Measurements from ENCODE around the gene SEMA7A. TPM values are rescaled to one million over a fixed set of nuclear protein-coding genes. Genes with fewer than 3 reads are reported as not detected.
"Not testable (repeated sequence)": the region's sequence is repeated elsewhere in the genome, so short reads cannot be mapped to it uniquely, and the experiment has no call there.

The SEMA7A gene
- total RNA-seq, 3 donors from 2014 or later: 1.6 to 3.7 (median 3.0) TPM

GRCh38 chr15:74365598-74366445 is 67.9 kb downstream of the SEMA7A start:
- ATAC-seq (peak; percentile 79), DNase-seq (peak in 1 of 3 donors; percentile 29)
- Histone ChIP-seq H3K36me3 (ENCODE audit: low read depth) (no peaks in the 10 kb centered on the region), H3K4me1 (ENCODE audit: low read depth) (peaks cover 8% of the 10 kb centered on the region), H3K9me3 (no peaks in the 10 kb centered on the region), H3K4me3 (no peak overlapping the region)
- intact Hi-C loops (cut with DNase I, micrococcal nuclease): no loop called here
- TF ChIP-seq, protein P1, sequence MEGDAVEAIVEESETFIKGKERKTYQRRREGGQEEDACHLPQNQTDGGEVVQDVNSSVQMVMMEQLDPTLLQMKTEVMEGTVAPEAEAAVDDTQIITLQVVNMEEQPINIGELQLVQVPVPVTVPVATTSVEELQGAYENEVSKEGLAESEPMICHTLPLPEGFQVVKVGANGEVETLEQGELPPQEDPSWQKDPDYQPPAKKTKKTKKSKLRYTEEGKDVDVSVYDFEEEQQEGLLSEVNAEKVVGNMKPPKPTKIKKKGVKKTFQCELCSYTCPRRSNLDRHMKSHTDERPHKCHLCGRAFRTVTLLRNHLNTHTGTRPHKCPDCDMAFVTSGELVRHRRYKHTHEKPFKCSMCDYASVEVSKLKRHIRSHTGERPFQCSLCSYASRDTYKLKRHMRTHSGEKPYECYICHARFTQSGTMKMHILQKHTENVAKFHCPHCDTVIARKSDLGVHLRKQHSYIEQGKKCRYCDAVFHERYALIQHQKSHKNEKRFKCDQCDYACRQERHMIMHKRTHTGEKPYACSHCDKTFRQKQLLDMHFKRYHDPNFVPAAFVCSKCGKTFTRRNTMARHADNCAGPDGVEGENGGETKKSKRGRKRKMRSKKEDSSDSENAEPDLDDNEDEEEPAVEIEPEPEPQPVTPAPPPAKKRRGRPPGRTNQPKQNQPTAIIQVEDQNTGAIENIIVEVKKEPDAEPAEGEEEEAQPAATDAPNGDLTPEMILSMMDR (IDR thresholded peaks at IDR 0.05): no peak

DNA sequence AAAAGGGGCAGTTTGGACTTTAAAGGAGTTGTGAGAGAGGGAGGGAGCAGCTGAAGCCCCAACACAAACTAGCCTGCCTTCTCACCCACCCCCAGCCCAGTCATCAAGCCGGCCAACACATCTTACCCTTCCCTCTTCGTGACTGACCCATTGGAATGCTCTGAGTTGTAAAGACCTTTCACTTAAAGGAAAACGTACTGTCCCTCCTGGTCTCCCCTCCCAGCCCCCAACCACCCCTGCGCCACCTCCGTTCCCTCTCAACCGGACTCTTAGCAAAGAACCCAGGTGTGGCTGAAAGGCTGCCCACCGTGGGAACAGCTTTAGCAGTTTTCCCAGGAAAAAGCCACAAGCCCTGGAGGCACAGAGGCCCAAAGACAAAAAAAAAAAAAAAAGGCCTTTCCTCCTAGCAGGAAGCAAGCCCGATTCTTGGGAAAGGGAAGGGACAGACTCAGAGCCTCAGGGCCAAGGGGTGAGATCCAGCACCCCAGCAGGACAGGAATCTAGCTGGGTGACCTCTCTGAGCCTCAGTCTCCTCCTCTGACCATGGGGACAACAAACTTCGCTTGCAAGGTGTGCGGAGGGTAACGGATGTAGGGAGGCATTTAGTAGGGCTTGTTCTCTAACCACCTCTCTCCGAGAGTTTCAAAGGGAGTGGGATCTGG is 68.7 kb downstream of the SEMA7A start:
- no peak for DNase-seq
- intact Hi-C loops (cut with DNase I, micrococcal nuclease): no loop called here
- H3K4me3 ChIP-seq: no peak overlapping the region
- H3K4me1 ChIP-seq (ENCODE audit: low read depth): peaks cover 8% of the 10 kb centered on the region
- no peaks in the 10 kb centered on the region for H3K36me3 ChIP-seq (ENCODE audit: low read depth)
- TF ChIP-seq, protein P1 (IDR thresholded peaks at IDR 0.05): no peak
- H3K9me3 ChIP-seq: no peaks in the 10 kb centered on the region
- ATAC-seq: no peak

- intact Hi-C loops (cut with DNase I, micrococcal nuclease): no loop called here
- H3K36me3 ChIP-seq (ENCODE audit: low read depth): no peaks in the 10 kb centered on the region
These were observed 71.3 kb downstream of the SEMA7A start for GRCh38 chr15:74362482-74362881.

GRCh38 chr15:74360855-74361254 is 72.9 kb downstream of the SEMA7A start:
- H3K4me1 ChIP-seq (ENCODE audit: low read depth); intact Hi-C loops (cut with DNase I, micrococcal nuclease); ATAC-seq; H3K9me3 ChIP-seq; H3K4me3 ChIP-seq; H3K36me3 ChIP-seq (ENCODE audit: low read depth); DNase-seq: not testable (repeated sequence)

More at GRCh38 chr15:74362482-74362881, 71.3 kb downstream of the SEMA7A start:
- Histone ChIP-seq H3K9me3 (no peaks in the 10 kb centered on the region), H3K4me1 (ENCODE audit: low read depth) (peaks cover 8% of the 10 kb centered on the region), H3K4me3 (no peak overlapping the region)
- no peak for DNase-seq
- TF ChIP-seq, protein P1 (IDR thresholded peaks at IDR 0.05): no peak
- no peak for ATAC-seq

GRCh38 chr15:74359376-74359775 is 74.4 kb downstream of the SEMA7A start:
- H3K9me3 ChIP-seq; DNase-seq; intact Hi-C loops (cut with DNase I, micrococcal nuclease); H3K4me1 ChIP-seq (ENCODE audit: low read depth); ATAC-seq; H3K36me3 ChIP-seq (ENCODE audit: low read depth); H3K4me3 ChIP-seq: not testable (repeated sequence)

Small RNA genes lying within 50 kb of the gene (microRNA-seq; reads per million reads assigned to microRNA genes)
- not detected for gene MIR6881

Other genes starting within 250 kb of the SEMA7A start
- gene STRA6, start 231.2 kb downstream of the SEMA7A start, total RNA-seq: under 1 TPM in 1 of 3 donors, not detected in 2; 0.35 TPM
- gene CCDC33, start 197.6 kb downstream of the SEMA7A start, total RNA-seq: under 1 TPM in 1 of 3 donors, not detected in 2; 0.22 TPM
- under 1 TPM; 0.52 to 0.82 (median 0.60) TPM for gene CYP11A1, start 66.3 kb downstream of the SEMA7A start, total RNA-seq
- 10 to 100 TPM; 29.5 to 43.5 (median 37.6) TPM for gene UBL7, start 27.2 kb upstream of the SEMA7A start, total RNA-seq
- gene ARID3B, start 107.3 kb upstream of the SEMA7A start, total RNA-seq: 10 to 100 TPM; 10.3 to 14.5 (median 11.5) TPM
- gene CLK3, start 181.9 kb upstream of the SEMA7A start, total RNA-seq: 100 to 1,000 TPM in 2 of 3 donors, 10 to 100 TPM in 1; 92.7 to 120 (median 110) TPM